HG03060 (cell line): Measurements from ENCODE around the gene RPS6KA5.
"Not testable (repeated sequence)": the region's sequence is repeated elsewhere in the genome, so short reads cannot be mapped to it uniquely, and the experiment has no call there.

Source experiments
- ATAC-seq: cut with Tn5 transposase; IDR thresholded peaks from one replicate; pipeline ENCODE4 v1.9.1; 2021; ENCODE audit warnings: low read depth, moderate number of reproducible peaks; ENCODE audit not compliant: unreplicated experiment

RPS6KA5 gene

DNA sequence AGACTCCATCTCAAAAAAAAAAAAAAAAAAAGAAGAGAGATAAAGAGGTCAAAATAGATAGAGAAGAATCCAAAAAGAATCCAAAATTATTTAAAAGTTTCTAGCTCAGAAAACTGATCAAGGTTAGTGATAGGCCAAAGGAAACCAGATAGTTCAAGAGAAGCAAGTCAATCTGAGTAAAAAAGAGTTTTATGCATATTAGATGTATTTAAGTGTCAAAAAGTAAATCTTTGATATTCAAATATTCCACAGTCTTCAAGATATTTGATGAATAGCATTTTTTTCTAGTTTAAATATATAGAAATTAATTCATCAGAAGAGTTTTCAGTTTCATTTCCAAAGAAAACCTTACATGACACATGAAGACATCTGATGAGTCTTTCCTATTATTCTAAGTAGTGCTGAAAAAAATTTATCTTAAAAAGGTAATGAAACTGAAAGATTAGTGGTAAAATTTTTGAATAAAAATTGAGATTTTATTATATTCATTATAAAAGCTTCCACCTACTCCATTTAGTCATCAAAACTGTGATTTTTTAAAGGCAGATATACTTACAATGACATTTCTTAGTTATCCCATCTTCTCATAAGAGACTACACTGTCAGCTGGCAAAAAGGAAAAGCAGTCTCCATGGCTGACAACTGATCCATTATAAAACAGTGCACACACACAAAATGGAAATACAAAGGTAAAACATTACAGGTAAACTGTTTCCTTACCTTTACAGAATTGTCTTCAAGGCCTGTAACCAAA, 68.6 kb downstream of the RPS6KA5 start:
- no peak for ATAC-seq

DNA sequence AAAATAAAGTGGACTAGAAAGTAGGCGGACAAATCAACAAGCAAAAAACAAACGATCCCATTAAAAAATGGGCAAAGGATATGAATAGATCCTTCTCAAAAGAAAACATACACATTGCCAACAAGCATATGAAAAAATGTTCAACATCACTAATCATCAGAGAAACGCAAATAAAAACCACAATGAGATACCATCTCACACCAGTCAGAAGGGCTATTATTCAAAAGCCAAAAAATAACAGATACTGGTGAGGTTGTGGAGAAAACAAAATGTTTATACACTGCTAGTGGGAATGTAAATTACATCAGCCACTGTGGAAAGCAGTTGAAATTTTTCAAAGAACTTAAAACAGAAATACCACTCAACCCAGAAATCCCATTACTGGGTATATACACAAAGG, 70.3 kb downstream of the RPS6KA5 start:
- no peak for ATAC-seq

DNA sequence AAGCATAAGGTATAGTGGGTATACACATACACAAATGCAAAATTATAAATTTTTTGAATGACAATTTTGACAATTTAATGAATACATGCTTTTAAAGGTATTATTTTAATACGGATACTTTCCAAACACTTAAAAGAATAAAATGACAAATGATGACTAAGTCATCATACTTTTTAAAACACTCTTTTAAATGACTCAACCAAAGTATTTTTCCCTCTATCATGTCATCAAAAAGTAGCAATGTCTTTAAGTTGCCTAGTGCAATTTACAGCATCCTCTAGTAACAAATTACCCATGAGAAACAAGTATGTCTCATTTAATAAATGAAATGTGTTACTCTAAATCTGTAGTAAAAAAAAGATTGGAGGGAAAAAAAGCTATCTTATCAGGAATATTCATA, 73.3 kb downstream of the RPS6KA5 start:
- no peak for ATAC-seq

DNA sequence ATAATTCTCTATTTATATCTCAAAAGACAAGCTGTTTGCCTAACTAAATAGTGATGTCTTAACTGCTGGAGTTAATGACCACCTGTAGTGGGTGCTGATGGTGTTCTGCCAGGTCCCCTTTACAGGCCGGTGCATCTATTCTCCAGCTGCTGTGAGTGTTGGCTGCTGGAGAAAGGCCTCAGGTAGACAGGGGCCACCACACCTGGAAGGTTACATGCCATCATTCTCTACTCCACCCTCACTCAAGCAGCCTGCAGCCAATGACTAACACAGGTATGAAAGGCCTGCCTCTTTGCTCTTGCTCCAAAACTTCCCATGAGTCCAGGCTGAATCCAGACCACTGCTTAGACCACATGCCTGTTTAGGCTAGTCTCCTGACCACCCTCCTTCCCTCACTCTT, 73.9 kb downstream of the RPS6KA5 start:
- ATAC-seq = no peak

DNA sequence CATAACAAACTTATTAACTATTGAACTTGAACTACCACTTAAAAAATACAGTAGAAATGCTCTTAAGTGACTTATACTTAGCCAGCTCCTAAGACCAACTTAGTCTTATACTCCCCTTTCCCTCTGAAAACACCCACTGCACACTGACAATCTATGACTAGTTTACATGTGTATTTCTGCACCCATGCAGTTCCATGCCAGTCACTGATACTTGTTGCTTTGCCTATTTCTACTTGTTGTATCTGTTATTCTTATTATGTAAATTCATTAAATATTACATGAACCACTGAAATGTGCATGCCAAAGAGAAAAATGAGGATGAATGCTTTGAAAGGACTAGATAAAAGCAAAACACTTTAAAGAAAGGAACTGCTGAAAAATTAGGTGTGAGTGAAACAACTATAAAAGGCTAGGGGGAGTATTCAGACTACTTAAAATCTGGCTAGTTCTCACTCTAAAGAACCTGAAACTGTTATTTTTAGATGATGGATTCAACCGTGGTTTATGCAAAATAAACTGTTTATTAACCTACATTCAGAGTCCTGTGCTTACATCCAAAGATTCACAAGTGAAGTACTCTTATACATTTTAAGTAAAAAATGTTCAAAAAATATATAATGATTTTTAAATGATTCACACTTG, 74.7 kb downstream of the RPS6KA5 start:
- peak; percentile 69 for ATAC-seq

DNA sequence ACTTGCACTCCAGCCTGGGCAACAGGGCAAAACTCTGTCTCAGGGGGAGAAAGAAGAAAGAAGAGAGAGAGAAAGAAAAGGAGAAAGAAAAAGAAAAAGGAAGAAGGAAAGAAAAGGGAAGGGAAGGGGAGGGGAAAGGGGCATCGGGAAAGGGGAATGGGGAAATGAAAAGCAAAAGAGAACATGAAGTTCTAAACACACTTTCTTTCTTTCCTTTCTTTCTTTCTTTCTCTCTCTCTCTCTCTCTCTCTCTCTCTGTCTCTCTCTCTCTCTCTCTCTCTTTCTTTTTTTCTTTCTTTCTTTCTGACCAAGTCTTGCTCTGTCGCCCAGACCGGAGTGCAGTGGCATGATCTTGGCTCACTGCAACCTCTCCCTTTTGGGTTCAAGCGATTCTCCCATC, 76.9 kb downstream of the RPS6KA5 start:
- no peak for ATAC-seq

DNA sequence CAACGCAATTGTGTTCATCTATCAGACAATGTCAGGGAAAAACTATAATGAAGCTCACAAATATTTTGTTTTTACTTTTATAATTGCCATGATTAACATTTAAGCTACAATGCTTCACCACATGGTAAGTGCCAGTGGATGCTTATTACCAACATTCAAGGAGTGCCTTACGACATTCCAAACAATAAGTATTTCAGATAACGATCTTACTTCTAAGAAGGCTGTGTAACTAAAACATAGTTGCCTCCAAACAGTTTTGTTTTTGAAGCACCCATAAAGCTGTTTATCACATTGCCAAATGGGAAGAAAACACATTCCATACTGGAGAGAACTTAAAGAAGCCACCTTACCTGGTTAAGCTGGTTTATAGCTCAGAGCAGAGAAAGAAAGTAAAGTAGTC, 78.8 kb downstream of the RPS6KA5 start:
- no peak for ATAC-seq

DNA sequence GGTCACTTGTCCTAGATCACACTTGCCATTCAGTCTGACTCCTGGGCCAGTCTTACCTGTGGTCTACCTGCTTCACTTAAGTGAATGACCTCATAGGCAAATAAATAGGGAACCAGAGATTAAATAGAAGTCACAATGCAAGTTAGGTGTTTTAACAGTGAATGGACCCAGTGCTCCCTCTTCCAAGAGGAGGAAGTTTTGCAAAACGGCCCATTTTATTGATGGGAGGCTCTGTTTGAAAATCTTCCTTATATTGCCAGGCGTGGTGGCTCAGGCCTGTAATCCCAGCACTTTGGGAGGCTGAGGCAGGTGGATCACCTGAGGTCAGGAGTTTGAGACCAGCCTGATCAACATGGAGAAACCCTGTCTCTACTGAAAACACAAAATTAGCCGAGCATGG, 79.8 kb downstream of the RPS6KA5 start:
- ATAC-seq = not testable (repeated sequence)

DNA sequence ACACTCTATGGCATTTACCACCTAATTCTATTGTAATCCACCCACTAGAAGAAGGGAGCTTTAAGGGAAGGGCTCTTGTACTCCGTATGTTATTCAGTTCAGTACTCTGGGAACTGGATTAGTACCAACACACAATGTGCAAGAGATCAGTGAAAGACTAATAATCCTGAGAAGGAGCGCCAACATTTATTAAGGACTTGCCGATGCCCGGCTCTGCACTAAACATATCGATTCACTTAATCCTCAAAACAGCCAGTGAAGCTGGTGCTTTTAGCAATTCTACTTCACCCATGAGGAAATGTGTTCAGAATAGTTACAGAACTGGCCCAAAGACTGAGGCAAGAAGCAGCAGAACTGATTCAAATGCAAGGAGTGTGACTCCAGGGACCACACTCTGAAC, 80.9 kb downstream of the RPS6KA5 start:
- ATAC-seq = no peak

DNA sequence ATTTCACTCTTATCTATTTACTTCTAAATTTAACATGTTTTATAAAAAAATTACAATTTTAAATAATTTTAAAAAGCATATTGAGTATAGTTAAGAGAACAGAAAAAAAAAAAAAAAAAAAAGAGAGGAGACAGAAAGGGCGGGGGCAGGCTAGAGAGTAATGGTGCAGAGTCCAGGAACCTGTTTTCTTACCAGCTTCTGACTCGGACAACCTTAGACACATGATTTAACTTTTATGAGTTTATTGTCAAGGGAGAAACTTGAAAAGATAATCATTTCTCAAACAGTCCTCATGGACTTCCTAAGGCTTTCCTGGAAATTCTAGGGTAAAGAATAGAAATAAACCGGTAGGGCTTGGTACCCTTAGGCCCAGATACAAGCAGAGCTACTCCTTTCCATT, 84.3 kb downstream of the RPS6KA5 start:
- no peak for ATAC-seq

DNA sequence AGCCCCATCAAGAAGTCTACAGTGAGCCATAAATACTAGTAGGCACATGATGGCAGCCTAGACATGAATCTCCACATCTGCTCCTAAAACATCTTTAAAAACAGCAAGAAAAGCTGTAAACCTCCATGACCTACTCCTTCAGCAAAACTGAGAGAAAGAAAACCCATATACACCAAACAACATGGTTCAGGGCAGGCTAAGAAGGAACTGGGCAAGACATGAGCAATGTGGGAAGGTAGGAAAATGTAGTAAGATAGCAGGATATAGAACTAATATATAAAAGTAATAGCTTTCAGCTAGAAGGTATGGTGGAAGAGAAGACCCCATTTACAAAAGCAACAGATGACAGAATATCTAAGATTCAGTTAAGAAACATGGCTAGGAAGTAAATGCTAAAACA, 88.8 kb downstream of the RPS6KA5 start:
- ATAC-seq = no peak

DNA sequence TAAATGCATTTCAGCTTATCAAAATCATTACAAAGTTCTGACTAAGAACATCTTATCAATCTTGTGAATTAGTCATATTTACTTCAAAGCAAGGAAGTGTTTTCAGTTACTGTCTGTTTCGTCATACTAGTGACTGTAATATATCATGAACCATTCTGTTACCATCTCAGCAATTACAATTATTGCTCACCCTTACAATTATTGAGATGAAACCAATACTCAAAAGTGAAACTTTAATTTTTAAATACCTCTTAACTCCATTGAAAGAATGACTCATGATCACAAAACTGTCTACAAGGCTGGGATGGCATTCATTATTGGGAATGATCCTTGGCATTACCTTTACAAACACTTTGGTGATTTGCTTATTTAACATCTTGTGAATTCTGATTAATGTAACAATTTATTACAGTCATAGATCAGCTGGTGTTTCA, 90.3 kb downstream of the RPS6KA5 start:
- no peak for ATAC-seq

DNA sequence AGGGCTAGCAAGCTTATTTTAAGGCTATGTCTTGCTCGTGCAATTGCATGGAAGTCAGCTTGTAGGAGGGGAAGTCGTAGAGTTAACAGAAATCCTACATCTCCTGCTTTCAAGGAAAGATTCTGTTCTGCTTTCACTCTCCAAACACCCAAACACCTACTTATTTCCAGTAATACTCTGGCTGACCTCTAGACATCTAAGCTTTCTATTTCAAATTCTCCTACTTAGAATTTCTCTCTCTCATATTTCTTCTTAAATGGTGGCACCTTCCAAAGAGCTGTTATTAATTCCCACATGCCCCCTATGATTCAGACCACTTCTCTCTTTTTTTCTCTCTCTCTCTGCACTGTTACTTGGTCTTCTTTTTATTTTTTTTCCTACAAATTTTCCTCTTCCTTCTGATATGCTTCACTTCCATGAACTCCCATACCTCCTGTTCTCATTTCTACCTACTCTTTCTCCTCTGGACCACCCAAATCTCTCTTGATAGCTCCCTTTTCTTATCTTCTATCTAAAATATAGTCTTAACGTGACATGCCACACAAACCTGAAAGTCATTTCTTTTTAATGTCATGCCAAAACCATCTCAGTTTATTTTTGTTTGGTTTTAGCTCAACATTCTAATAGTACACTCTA, 90.8 kb downstream of the RPS6KA5 start:
- ATAC-seq = no peak

DNA sequence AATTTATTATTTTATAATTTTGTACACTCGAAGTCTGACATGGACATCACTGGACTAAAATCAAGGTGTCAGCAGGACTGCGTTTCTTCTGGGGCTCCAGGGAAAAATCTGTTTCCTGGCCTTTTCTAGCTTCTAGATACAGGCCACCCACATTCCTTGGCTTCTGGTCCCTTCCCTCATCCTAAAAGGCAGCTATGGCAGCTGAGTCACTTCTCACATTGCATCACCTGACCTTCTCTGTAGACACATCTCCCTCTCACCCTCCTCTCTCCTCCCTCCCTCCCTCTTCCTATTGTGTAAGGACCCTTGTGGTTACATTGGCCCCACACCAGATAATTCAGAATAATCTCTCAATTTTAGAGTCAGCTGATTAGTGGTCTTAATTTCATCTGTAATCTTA, 92.4 kb downstream of the RPS6KA5 start:
- ATAC-seq = no peak

DNA sequence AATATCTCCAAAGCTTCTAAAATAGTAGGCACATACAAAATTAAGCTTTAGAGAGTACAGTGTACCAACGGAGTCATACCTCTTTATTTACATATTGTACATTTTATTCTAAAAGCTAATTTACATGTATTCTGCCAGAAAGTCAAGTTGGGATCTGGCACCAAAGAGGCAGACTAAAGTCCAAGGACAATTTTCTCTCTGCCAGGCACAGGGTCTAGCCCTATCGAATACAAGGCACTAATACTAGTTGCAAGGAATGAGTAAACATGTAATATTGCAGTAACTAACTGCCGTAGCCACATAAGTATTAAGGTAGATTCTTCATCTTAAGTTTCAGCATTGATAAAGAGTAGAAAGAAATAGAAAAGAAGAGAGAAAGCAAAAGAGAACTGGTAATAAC, 93.9 kb downstream of the RPS6KA5 start:
- ATAC-seq = no peak

DNA sequence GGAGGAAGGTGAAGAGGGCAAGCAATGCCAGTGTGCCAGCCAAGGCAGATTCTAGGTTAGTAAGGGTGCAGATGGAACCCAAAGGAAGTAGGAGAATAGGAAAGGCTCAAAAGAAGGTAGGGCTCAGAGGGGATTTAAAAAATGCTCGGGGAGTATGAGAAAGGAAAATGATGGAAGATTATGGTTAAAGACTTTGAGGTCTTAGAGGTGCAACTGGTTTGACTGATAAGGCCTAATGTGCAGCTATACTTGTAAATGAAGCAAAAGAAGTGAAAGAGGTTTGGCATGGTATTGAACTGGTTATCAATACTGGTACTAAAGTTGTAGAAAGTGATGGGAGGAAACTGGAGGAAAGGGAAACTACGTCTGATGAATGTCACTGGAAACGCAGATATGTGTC, 94.7 kb downstream of the RPS6KA5 start:
- ATAC-seq = no peak

DNA sequence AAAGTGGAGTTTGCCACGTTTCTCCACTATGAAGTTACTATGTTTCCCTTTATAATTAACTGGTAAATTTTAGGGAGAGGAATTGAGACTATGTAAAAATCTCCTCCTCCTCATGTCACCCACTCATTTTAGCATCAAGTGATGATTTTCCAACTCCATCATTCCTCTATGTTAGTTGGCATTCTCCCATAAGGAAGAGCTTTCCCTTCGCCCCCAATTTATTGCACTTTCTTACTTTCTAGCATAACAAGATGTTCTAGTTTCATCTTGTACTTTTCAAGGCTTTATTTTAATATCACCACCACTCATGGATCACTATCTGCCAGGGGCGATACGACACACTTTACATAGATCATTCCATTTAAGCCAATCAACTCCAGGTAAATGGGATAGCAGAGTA, 97.1 kb downstream of the RPS6KA5 start:
- no peak for ATAC-seq

DNA sequence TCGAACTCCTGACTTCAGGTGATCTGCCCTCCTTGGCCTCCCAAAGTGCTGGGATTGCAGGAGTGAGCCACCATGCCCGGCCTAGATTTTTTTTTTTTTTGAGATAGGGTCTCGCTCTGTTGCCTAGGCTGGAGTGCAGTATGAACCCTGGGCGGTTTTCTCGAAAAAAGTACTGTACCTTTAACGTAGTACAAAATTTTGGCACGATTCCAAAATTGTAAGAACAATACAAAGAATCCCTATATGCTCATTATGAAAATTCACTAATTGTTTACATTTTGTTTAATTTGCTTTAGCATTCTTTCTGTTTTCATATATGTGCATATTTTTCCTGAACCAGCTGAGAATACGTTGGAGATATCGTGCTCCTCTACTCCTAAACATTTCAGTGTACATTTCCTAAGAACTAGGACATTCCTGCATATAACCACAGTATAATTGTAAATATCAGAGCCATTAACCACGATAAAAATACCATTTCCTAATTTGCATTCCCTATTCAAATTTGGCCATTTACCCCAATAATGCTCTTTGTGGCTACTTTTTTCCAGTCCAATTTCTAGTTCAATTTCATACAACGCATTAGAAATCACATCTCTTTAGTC, 97.8 kb downstream of the RPS6KA5 start:
- ATAC-seq = no peak

DNA sequence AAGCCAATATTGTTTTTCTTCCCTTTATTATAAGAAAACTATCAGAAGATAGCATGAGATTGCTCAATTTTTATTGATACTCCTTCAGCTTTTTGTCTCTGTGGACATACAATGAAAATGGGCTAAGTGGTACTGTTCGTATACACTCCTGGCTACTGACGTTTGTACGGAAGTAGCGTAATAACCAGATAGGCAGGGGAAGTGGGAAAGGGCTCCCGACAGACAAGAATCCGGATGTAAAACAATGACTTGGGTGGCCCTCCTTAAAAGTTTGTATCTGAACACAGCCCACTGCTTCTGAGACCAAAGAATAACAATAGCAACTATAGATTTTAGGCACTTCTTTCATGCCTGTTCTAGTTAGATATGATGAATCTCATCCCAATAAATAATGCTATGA, 99.6 kb downstream of the RPS6KA5 start:
- no peak for ATAC-seq

DNA sequence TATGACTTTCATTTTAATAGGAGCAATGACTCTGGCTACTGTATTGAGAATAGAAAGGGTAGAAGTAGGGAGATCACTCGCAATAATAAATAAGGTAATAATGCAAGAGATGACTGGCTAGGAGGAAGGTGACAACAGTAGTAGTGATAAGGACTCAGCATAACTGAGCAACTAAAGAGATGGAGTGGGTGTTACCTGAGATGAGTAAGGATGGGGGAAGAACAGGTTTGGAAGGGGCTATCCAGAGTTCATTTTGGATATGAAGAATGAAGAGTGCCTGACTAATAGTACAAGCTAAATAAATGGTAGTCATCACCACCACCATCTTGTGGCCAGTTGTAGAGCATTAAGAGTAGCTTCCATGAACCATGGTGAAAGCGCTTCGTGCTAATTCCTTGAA, 101.1 kb downstream of the RPS6KA5 start:
- ATAC-seq = no peak

DNA sequence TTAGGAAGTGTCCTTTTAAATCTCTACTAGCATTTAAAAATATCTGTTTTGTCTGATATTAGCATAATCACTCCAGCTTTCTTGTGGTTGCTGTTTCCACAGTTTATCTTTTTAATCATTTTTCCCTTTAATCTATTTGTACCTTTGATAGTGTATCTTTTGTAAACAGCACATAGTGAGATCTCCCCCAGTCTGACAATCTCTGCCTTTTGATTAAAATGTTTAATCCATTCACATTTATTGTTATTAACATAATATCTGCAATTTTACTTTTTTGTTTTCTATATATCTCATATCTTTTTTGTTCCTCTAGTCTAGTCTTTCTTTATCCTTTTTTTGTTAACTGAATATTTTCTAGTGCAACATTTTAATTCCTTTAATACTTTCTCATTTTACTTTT, 104.2 kb downstream of the RPS6KA5 start:
- ATAC-seq = no peak

DNA sequence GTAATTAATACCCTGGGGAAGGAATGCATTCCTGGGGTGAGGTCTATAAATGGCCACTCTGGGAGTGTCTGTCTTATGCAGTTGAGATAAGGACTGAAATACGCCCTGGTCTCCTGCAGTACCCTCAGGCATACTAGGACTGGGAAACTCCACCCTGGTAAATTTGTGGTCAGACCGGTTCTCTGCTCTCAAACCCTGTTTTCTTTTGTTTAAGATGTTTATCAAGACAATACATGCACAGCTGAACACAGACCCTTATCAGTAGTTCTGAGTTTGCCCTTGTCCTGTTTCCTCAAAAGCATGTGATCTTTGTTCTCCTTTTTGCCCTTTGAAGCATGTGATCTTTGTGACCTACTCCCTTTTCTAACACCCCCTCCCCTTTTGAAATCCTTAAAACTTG, 106.8 kb downstream of the RPS6KA5 start:
- ATAC-seq = not testable (repeated sequence)
